Immature natural killer cell (primary cell): ENCODE data around the gene MRPL52. TPM values are rescaled to one million over a fixed set of nuclear protein-coding genes. Genes with fewer than 3 reads are reported as not detected.

Source experiments
- DNase-seq, 3 donors: peaks; one replicate each; pipeline ENCODE4 v3.0.0; 2022; ENCODE audit warnings: mixed read lengths in 1 of 3
- H3K27ac Mint-ChIP-seq, 6 donors: one replicate each; pipeline ENCODE4 v1.8.0; 2020; ENCODE audit warnings: mixed read lengths in 6 of 6, mild to moderate bottlenecking in 5 of 6, inconsistent platforms in 4 of 6, moderate library complexity in 3 of 6
- H3K27me3 Mint-ChIP-seq, 3 donors: one replicate each; pipeline ENCODE4 v1.8.0; 2020 to 2021; ENCODE audit warnings: low read depth in 3 of 3, mild to moderate bottlenecking in 3 of 3, mixed read lengths in 3 of 3, moderate library complexity in 3 of 3, inconsistent platforms in 1 of 3
- H3K36me3 Mint-ChIP-seq, 3 donors: one replicate each; pipeline ENCODE4 v1.8.0; 2020; ENCODE audit warnings: mixed read lengths in 3 of 3, inconsistent platforms in 2 of 3, mild to moderate bottlenecking in 2 of 3
- H3K4me1 Mint-ChIP-seq, 2 donors: one replicate each; pipeline ENCODE4 v1.8.0; 2020; ENCODE audit warnings: inconsistent platforms in 2 of 2, mild to moderate bottlenecking in 2 of 2, mixed read lengths in 2 of 2, moderate library complexity in 1 of 2
- H3K4me3 Mint-ChIP-seq, 5 donors: one replicate each; pipeline ENCODE4 v1.8.0; 2020; ENCODE audit warnings: mild to moderate bottlenecking in 5 of 5, mixed read lengths in 5 of 5, inconsistent platforms in 3 of 5, moderate library complexity in 3 of 5
- H3K9me3 Mint-ChIP-seq, 6 donors: one replicate each; pipeline ENCODE4 v1.8.0; 2020; ENCODE audit warnings: mild to moderate bottlenecking in 6 of 6, mixed read lengths in 6 of 6, inconsistent platforms in 4 of 6, moderate library complexity in 3 of 6
- polyA plus RNA-seq, 3 donors: library from polyadenylated mRNA; unstranded; fragments of 300-500 nt; fragmentation: Illumina TruSeq; gene quantifications; one replicate each; pipeline ENCODE4 v1.2.3, GENCODE V29; 2021

The MRPL52 gene
- polyA plus RNA-seq, 3 donors from 2014 or later: 56.8 to 188 (median 147) TPM

DNA sequence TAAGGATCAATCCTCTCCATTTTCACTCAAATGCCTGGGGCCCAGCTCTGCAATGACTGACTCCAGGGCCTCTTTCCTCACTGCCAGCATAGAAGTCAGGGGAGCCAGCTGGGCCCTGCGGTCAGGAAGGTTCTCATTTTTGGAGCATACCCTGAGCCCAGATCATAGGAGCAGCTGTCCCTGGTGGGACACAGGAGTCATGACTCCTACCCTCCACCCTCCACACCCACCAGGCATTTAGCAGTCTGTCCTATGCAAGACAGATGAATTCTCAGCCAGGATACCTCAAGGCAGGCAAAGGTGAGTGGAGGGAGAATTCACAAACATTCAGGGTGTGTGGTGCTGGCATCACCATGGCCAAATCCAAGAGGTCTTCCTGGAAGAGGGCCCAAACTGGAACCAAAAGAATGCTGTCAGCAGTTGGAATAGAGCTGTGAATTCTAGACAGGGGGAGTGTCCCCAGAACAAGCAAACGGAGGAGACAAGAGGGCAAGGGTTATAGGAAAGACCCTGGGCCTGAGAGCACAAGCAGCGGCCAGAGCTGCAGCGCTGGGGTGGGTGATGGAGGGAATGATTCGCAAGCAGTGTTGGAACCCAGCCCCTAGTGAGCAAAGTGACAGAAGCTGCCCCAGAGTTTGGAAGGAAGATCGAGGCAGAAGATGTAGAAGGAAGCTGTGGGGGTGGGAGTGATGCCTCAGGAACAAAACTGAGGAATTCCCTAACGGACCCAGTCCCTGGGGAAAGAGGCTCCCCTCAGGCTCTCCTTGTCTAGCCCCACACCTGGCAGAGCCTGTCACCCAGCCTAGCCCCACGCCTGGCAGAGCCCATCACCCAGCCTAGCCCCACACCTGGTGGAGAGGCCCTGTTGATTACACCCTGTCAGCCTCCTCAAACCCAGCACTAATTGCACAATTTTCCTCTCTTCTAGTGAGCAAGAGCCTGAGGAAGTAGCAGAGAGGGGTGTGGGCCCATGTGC, 48.9 kb downstream of the MRPL52 start:
- Mint-ChIP-seq H3K36me3 (peaks cover 11 to 37% (median 20%) of the 10 kb centered on the region in 3 donors), H3K9me3 (no peaks in the 10 kb centered on the region), H3K27ac (peak overlapping the region in 5 of 6 donors; percentile 9 to 61 (median 55)), H3K27me3 (peaks cover 3% of the 10 kb centered on the region in 3 donors), H3K4me3 (no peak overlapping the region), H3K4me1 (peaks cover 19 to 29% of the 10 kb centered on the region in 2 donors)
- DNase-seq: no peak

DNA sequence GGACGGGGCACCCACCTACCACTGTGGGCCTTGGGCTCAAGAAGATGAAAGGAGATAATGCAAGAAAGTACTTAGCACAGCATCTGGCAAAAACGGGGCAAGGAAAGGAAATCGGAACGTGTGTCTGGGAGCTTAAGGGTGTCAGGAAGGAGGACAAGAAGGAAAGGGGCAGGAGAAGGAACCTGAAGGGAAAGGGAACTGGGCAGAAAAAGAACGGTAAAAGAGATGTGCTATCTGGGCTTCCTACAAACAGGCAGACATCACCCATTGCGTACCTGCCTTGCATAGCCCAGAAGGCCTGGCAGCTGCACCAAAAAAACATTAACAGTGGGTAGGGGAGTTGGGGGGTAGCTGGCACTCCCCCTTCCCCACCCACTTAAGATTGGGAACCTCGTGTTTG, 52.4 kb downstream of the MRPL52 start:
- DNase-seq: no peak
- Mint-ChIP-seq H3K9me3 (no peaks in the 10 kb centered on the region), H3K4me3 (no peak overlapping the region), H3K27me3 (peaks cover 3 to 12% (median 9%) of the 10 kb centered on the region in 3 donors), H3K36me3 (peaks cover 7 to 18% (median 12%) of the 10 kb centered on the region in 3 donors), H3K4me1 (peaks cover 24 to 31% of the 10 kb centered on the region in 2 donors), H3K27ac (peak overlapping the region in 3 of 6 donors; percentile 25 to 79 (median 61))

DNA sequence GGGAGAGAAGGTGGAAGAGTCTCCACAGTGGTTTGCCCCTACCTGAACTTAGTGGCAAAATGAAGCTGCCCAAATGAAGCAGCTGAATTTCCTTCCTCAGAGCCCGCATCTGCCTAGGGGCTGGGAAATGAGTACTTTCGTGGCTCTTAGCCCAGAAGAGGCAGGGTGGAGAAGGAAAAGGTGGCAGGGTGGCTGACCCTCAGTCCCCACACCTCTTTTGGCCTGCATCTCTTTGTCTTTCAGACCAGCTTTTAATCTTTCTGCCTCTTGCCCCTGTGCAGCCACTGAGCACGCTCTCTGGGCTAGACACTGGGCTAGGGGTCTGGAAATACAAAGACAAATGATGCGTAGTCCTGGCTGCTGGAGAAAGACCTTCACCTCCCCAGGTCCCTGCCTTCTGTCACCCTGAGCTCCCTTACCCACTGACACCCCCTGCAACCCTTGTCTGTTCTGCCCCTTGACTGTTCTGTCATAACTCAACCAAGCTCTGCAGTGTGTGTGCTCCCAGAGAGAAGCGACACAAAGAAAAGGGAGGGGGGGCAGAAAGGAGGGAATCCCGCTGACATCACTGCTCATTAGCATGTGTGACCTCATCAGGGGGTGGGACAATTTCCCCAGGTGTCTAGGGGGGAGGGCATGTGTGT, 53.0 kb downstream of the MRPL52 start:
- H3K4me1 Mint-ChIP-seq: peaks cover 30 to 36% of the 10 kb centered on the region in 2 donors
- no peaks in the 10 kb centered on the region for H3K9me3 Mint-ChIP-seq
- peaks cover 7 to 16% (median 10%) of the 10 kb centered on the region in 3 donors for H3K36me3 Mint-ChIP-seq
- H3K4me3 Mint-ChIP-seq: no peak overlapping the region
- peak overlapping the region in 1 of 6 donors; percentile 3 for H3K27ac Mint-ChIP-seq
- peaks cover 6 to 18% (median 14%) of the 10 kb centered on the region in 3 donors for H3K27me3 Mint-ChIP-seq
- DNase-seq: no peak

DNA sequence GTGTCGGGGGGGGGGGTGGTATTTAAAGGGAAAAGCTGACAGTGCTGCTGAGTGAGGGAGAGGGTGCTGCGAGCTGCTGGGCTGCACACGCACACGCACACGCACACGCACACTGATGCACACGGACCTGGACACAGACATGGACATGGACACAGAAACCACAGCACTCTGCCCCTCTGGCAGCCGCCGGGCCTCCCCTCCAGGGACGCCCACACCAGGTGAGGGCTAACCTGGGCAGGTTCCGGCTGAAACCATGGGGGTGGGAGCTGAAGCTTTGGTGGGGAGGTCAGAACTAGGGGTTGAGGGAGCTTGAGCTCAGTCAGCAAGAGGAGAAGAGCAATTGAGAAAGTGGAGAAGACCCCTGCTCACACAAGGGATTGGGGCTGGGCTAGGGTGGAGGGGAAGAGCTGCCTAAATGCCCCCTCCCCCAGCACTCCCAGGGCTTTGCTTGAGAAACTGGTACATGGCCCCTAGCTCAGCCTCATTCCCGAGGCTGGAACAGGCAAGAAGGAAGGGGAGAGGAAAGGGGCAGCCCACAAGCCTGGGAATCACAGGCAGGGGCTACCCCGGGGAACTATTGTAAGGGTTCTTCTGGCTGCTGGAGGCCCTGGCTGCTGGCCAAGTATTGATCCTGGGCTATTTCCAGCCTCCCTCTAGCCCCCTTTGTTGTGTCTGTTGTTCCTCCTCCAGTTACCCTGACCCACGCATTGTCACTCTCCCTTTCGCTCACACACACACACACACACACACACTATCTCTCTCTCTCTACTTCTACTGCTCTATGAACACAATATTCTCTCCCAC, 53.7 kb downstream of the MRPL52 start, which contains the start of gene REM2:
TSS of gene REM2 (plus strand) at position 50 of the 804 bp plus-strand sequence. CDS start at position 116, 66 bp downstream.
- Mint-ChIP-seq H3K36me3 (peaks cover 1 to 9% (median 4%) of the 10 kb centered on the region in 3 donors), H3K27me3 (peaks cover 6 to 18% (median 14%) of the 10 kb centered on the region in 3 donors), H3K4me3 (peak within 1 kb of the TSS in 1 of 5 donors; percentile 18), H3K27ac (peak within 1 kb of the TSS in 4 of 6 donors; percentile 3 to 79 (median 22)), H3K9me3 (no peaks in the 10 kb centered on the region), H3K4me1 (peaks cover 37 to 40% of the 10 kb centered on the region in 2 donors)
- no peak for DNase-seq

DNA sequence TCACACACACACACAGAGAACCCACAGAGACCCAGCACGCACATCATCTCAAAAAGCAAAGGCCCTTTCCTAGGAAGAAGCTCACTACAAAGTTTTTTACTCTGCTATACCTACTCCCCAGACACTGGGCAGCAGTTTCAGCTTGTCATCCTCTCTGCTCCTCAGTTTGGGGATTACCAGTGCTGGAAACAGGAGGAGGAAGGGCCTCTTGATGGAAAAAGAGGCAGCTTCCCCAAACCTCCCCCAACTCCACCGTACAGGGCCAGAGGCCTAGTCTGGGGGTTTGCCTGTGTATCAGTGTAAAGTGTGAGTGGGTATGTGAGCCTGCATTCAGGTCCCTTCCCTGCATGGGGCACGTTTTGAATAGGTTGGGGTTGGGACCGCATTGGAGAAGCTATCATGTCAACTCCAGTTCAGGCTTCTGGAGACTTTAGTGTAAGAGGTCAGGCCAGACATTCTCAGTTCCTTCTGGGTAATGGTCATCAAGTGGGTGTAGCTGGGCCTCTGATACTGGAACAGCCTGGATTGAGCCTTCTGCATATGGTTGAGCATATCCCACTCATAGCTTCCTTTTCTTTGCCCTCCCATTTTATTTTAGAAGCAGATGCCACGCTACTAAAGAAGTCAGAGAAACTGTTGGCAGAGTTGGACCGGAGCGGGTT, 54.5 kb downstream of the MRPL52 start:
- Mint-ChIP-seq H3K27me3 (peaks cover 6 to 15% (median 14%) of the 10 kb centered on the region in 3 donors), H3K4me1 (peaks cover 39 to 43% of the 10 kb centered on the region in 2 donors), H3K4me3 (peak overlapping the region in 1 of 5 donors; percentile 14), H3K9me3 (no peaks in the 10 kb centered on the region), H3K36me3 (peaks cover 0 to 5% (median 4%) of the 10 kb centered on the region in 3 donors), H3K27ac (peak overlapping the region in 3 of 6 donors; percentile 3 to 62 (median 26))
- no peak for DNase-seq

Other genes starting within 250 kb of the MRPL52 start
- 100 to 1,000 TPM; 602 to 622 (median 602) TPM for gene DAD1, start 240.7 kb upstream of the MRPL52 start, polyA plus RNA-seq
- 10 to 100 TPM; 16.2 to 37.5 (median 30.8) TPM for gene ABHD4, start 231.6 kb upstream of the MRPL52 start, polyA plus RNA-seq
- gene OR6J1, start 185.5 kb upstream of the MRPL52 start, polyA plus RNA-seq: not detected
- gene OXA1L, start 63.2 kb upstream of the MRPL52 start, polyA plus RNA-seq: 10 to 100 TPM; 27.9 to 48.5 (median 44.0) TPM
- gene SLC7A7, start 14.5 kb upstream of the MRPL52 start, polyA plus RNA-seq: 1 to 10 TPM in 2 of 3 donors, under 1 TPM in 1; 0.67 to 5.8 (median 1.1) TPM
- gene MMP14, start 6.7 kb downstream of the MRPL52 start, polyA plus RNA-seq: not detected
- gene LRP10, start 41.9 kb downstream of the MRPL52 start, polyA plus RNA-seq: 100 to 1,000 TPM in 2 of 3 donors, 10 to 100 TPM in 1; 74.6 to 146 (median 136) TPM
- gene REM2, start 53.3 kb downstream of the MRPL52 start, polyA plus RNA-seq: under 1 TPM; 0.22 to 0.74 (median 0.66) TPM
- 10 to 100 TPM; 80.9 to 91.9 (median 85.5) TPM for gene RBM23, start 89.3 kb downstream of the MRPL52 start, polyA plus RNA-seq
- gene PRMT5, start 99.5 kb downstream of the MRPL52 start, polyA plus RNA-seq: 10 to 100 TPM; 32.9 to 34.9 (median 34.7) TPM
- 10 to 100 TPM; 23.0 to 26.2 (median 23.2) TPM for gene HAUS4, start 127.2 kb downstream of the MRPL52 start, polyA plus RNA-seq
- gene AJUBA, start 152.7 kb downstream of the MRPL52 start, polyA plus RNA-seq: under 1 TPM in 2 of 3 donors, not detected in 1; 0.18 to 0.21 TPM
- gene C14orf93, start 180.3 kb downstream of the MRPL52 start, polyA plus RNA-seq: 1 to 10 TPM; 3.4 to 9.8 (median 5.0) TPM
- gene PSMB5, start 205.0 kb downstream of the MRPL52 start, polyA plus RNA-seq: 10 to 100 TPM; 25.6 to 54.3 (median 39.7) TPM
- not detected for gene PSMB11, start 212.3 kb downstream of the MRPL52 start, polyA plus RNA-seq
- 1 to 10 TPM in 1 of 3 donors, under 1 TPM in 2; 0.64 to 1.2 (median 0.78) TPM for gene CDH24, start 227.6 kb downstream of the MRPL52 start, polyA plus RNA-seq